OCI-LY1 (cell line): ENCODE results near the gene INTS12.

Experiments
- H2AFZ ChIP-seq: fragments of 200-600 bp; sonication (generic), shearing (Covaris generic); 2 replicates; pipeline ENCODE4 v1.6.0; 2014; ENCODE audit warnings: antibody characterized with exemption, mild to moderate bottlenecking, low read length
- H3F3A ChIP-seq: fragments of 200-600 bp; sonication (generic), shearing (Covaris generic); 2 replicates; pipeline ENCODE4 v1.6.0; 2014; ENCODE audit warnings: mild to moderate bottlenecking, antibody characterized with exemption, low read length, moderate library complexity; ENCODE audit not compliant: insufficient read depth
- H3K27ac ChIP-seq: fragments of 200-600 bp; sonication (generic); 2 replicates; pipeline ENCODE4 v1.5.1; 2014; ENCODE audit warnings: low read length, mixed run types, mild to moderate bottlenecking, low read depth; ENCODE audit not compliant: poor library complexity, severe bottlenecking
- H3K27me3 ChIP-seq: fragments of 200-600 bp; sonication (generic); 2 replicates; pipeline ENCODE4 v1.6.0; 2014; ENCODE audit warnings: antibody characterized with exemption, mild to moderate bottlenecking, low read length, moderate library complexity; ENCODE audit not compliant: insufficient read depth
- H3K36me3 ChIP-seq: fragments of 200-600 bp; sonication (generic); 2 replicates; pipeline ENCODE4 v1.6.1; 2014; ENCODE audit warnings: mild to moderate bottlenecking, antibody characterized with exemption, low read length, moderate library complexity, mixed read lengths; ENCODE audit not compliant: insufficient read depth
- H3K4me1 ChIP-seq: fragments of 200-600 bp; sonication (generic); 2 replicates; pipeline ENCODE4 v1.5.1; 2014; ENCODE audit warnings: mild to moderate bottlenecking, low read length, moderate library complexity; ENCODE audit not compliant: insufficient read depth, severe bottlenecking
- H3K4me2 ChIP-seq: fragments of 200-600 bp; sonication (generic), shearing (Covaris generic); 2 replicates; pipeline ENCODE4 v1.6.1; 2014; ENCODE audit warnings: low read length
- H3K4me3 ChIP-seq: fragments of 200-600 bp; sonication (generic); 2 replicates; pipeline ENCODE4 v1.5.1; 2014; ENCODE audit warnings: low read length, low read depth, mild to moderate bottlenecking, mixed read lengths; ENCODE audit not compliant: poor library complexity, severe bottlenecking
- H3K79me2 ChIP-seq: fragments of 200-600 bp; shearing (Covaris generic); 2 replicates; pipeline ENCODE4 v1.6.1; 2016; ENCODE audit warnings: mixed run types, low read length, mixed read lengths; ENCODE audit not compliant: insufficient read depth
- H3K9ac ChIP-seq: fragments of 200-600 bp; sonication (generic), shearing (Covaris generic); 2 replicates; pipeline ENCODE4 v1.6.1; 2014; ENCODE audit warnings: mild to moderate bottlenecking, low read length, mixed read lengths
- H3K9me2 ChIP-seq: fragments of 200-600 bp; sonication (generic), shearing (Covaris generic); 2 replicates; pipeline ENCODE4 v1.6.1; 2014; ENCODE audit warnings: low read depth, mild to moderate bottlenecking, low read length, mixed read lengths
- H3K9me3 ChIP-seq: fragments of 200-600 bp; shearing (Covaris generic); 2 replicates; pipeline ENCODE4 v1.6.1; 2014; ENCODE audit warnings: low read length, mixed read lengths
- H4K20me1 ChIP-seq: fragments of 200-600 bp; sonication (generic), shearing (Covaris generic); 2 replicates; pipeline ENCODE4 v1.6.0; 2016; ENCODE audit warnings: mild to moderate bottlenecking, low read length; ENCODE audit not compliant: insufficient read depth
- CTCF ChIP-seq: fragments of 200-600 bp; sonication (generic), shearing (Covaris generic); IDR thresholded peaks from 2 replicates; pipeline ENCODE4 v1.5.1; 2017; ENCODE audit warnings: mild to moderate bottlenecking, antibody characterized with exemption, low read length, moderate library complexity, mixed read lengths
- EZH2 ChIP-seq: fragments of 200-600 bp; sonication (generic), shearing (Covaris generic); IDR thresholded peaks from 2 replicates; pipeline ENCODE4 v1.8.0; 2017; ENCODE audit warnings: borderline replicate concordance, mixed run types, mild to moderate bottlenecking, antibody characterized with exemption, low read length, moderate library complexity, mixed read lengths

Gene INTS12

GRCh38 chr4:105634402-105635080, 73.9 kb downstream of the INTS12 start:
- Histone ChIP-seq H3K9me3 (no peaks in the 10 kb centered on the region), H3K4me1 (peaks cover 62% of the 10 kb centered on the region), H2AFZ (no peak overlapping the region), H3K4me2 (no peak overlapping the region), H3K36me3 (no peaks in the 10 kb centered on the region), H3F3A (no peaks in the 10 kb centered on the region; the same call in 1 of the 2 replicates), H3K9me2 (no peaks in the 10 kb centered on the region), H3K27ac (peak overlapping the region; percentile 37), H3K79me2 (no peaks in the 10 kb centered on the region), H3K9ac (no peak overlapping the region), H3K4me3 (no peak overlapping the region), H4K20me1 (no peaks in the 10 kb centered on the region), H3K27me3 (no peaks in the 10 kb centered on the region)
- TF ChIP-seq CTCF (no peak), EZH2 (no peak)

GRCh38 chr4:105633241-105633640, 75.2 kb downstream of the INTS12 start:
- Histone ChIP-seq H3F3A (no peaks in the 10 kb centered on the region; the same call in 1 of the 2 replicates), H2AFZ (no peak overlapping the region), H3K4me1 (peaks cover 55% of the 10 kb centered on the region)

More at GRCh38 chr4:105633241-105633640, 75.2 kb downstream of the INTS12 start:
- H3K4me2 ChIP-seq: no peak overlapping the region
- H3K36me3 ChIP-seq: no peaks in the 10 kb centered on the region
- no peaks in the 10 kb centered on the region for H3K27me3 ChIP-seq
- no peak overlapping the region for H3K27ac ChIP-seq
- no peak overlapping the region for H3K4me3 ChIP-seq
- TF ChIP-seq EZH2 (no peak), CTCF (no peak)
- no peaks in the 10 kb centered on the region for H3K9me3 ChIP-seq
- H4K20me1 ChIP-seq: no peaks in the 10 kb centered on the region
- H3K9ac ChIP-seq: no peak overlapping the region
- no peaks in the 10 kb centered on the region for H3K9me2 ChIP-seq
- no peaks in the 10 kb centered on the region for H3K79me2 ChIP-seq
